ENCODE results near the gene CST3. TPM values are rescaled to one million over a fixed set of nuclear protein-coding genes. Genes with fewer than 3 reads are reported as not detected.
A peak's percentile ranks its signal among the peaks of the same experiment; 100 is the strongest.

CST3 gene
- total and polyA plus RNA-seq, 2 of the 8 experiments (the other 6 are each of a cell fraction or from before 2014, with no cell fraction given) = 53.2 to 184 TPM

GRCh38 chr20:23634985-23635767 is 2.6 kb downstream of the CST3 start:
- H3K14ac ChIP-seq (ENCODE audit: insufficient read length) = no peak overlapping the region
- no peak overlapping the region for H4K5ac ChIP-seq (ENCODE audit: insufficient read length, low read depth, low read length)
- H3K27ac ChIP-seq (ENCODE audit: low read depth, low read length) = no peak overlapping the region
- peaks cover 0 to 9% (median 4%) of the 10 kb centered on the region in 4 experiments; a peak in 4 of 7 replicates for H3K4me1 ChIP-seq (replicated peaks in 1 of 4; ENCODE audit: control insufficient read depth in 3 of 4, insufficient read depth in 4 of 4, low read length in 3 of 4)
- no peak overlapping the region for H2AFZ ChIP-seq (ENCODE audit: low read length)
- H2BK12ac ChIP-seq (ENCODE audit: low read depth, low read length) = peak overlapping the region; percentile 63; the same call in 1 of the 2 replicates
- POLR2A ChIA-PET (ENCODE audit: partially characterized antibody) = no interaction called here
- DNase-seq (ENCODE audit: low read depth in 1 of 2, low spot score in 2 of 2) (no peak), FAIRE-seq (no peak)
- H3K4me2 ChIP-seq (ENCODE audit: insufficient read depth in 1 of 2, low read depth in 2 of 2, low read length in 2 of 2) = no peak overlapping the region; a peak in 1 of 4 replicates
- no peaks in the 10 kb centered on the region for H3K79me1 ChIP-seq (ENCODE audit: low read depth, low read length)
- H3K56ac ChIP-seq (replicated peaks; ENCODE audit: insufficient read length, low read depth, low read length) = no peak overlapping the region
- H3K18ac ChIP-seq (ENCODE audit: extremely low read depth, low read length) = no peak overlapping the region
- CTCF ChIA-PET (ENCODE audit: partially characterized antibody) = interaction anchor here (0.6 to 1.6 kb wide), 3 partner anchors 9 to 100 kb away, joined by 3 read pairs; no protein-coding TSS in a partner anchor
- no peaks in the 10 kb centered on the region; a peak in 1 of 8 replicates for H3K36me3 ChIP-seq (ENCODE audit: control insufficient read depth in 2 of 4, insufficient read depth in 4 of 4, low read length in 3 of 4)
- H3K23ac ChIP-seq (ENCODE audit: insufficient read length) = no peak overlapping the region
- no peaks in the 10 kb centered on the region for H3K9me3 ChIP-seq (ENCODE audit: insufficient read depth in 2 of 2, low read depth in 1 of 2, low read length in 1 of 2)
- no peak overlapping the region for H2BK120ac ChIP-seq (replicated peaks; ENCODE audit: low read depth, low read length)
- H3K27me3 ChIP-seq (replicated peaks in 1 of 4; ENCODE audit: control insufficient read depth in 3 of 4, extremely low read depth in 1 of 4, insufficient read depth in 3 of 4, low read length in 3 of 4) = peaks cover 0 to 5% (median 2%) of the 10 kb centered on the region in 4 experiments; a peak in 3 of 7 replicates
- peaks cover 9% of the 10 kb centered on the region for H3K23me2 ChIP-seq (ENCODE audit: low read depth, low read length)
- no peak overlapping the region for H2BK20ac ChIP-seq (ENCODE audit: low read length)
- H4K8ac ChIP-seq (ENCODE audit: extremely low read depth, insufficient read depth, low read length) = no peak overlapping the region
- 0 out of 2 replicates have a peak overlapping the region, but pooled peaks have one; percentile 3 for H2AK5ac ChIP-seq (ENCODE audit: low read depth, low read length)
- no peak overlapping the region for H3K4me3 ChIP-seq (ENCODE audit: extremely low read depth in 1 of 4, insufficient read depth in 2 of 4, low read depth in 3 of 4, low read length in 4 of 4)
- no peaks in the 10 kb centered on the region for H3K79me2 ChIP-seq (ENCODE audit: control insufficient read depth in 1 of 2, insufficient read depth in 2 of 2, low read length in 2 of 2)
- 83% methylated on average over 12 of the region's 12 CpGs; no CpG with 5 or more reads in 1 of the 2 experiments for WGBS, 2 experiments (ENCODE audit: extremely low coverage in 1 of 2, insufficient coverage in 1 of 2, insufficient read length in 1 of 2, insufficient replicate concordance in 2 of 2, low coverage in 1 of 2, low lambda C conversion rate in 2 of 2, missing lambda C conversion rate in 1 of 2)
- no peak overlapping the region for H4K91ac ChIP-seq (replicated peaks; ENCODE audit: insufficient read length, low read length)
- H3K9ac ChIP-seq (replicated peaks in 1 of 4; ENCODE audit: extremely low read depth in 1 of 4, low read depth in 3 of 4, low read length in 3 of 4) = no peak overlapping the region
- H2BK15ac ChIP-seq (ENCODE audit: low read length) = 0 out of 2 replicates have a peak overlapping the region, but pooled peaks have one; percentile 46
- no peak overlapping the region; the same call in 1 of the 2 replicates for H2BK5ac ChIP-seq (ENCODE audit: low read depth, low read length)
- peaks cover 0 to 8% of the 10 kb centered on the region in 2 experiments for H4K20me1 ChIP-seq (replicated peaks in 1 of 2; ENCODE audit: control insufficient read depth in 1 of 2, insufficient read depth in 2 of 2, low read length in 2 of 2)
- H3K4ac ChIP-seq (replicated peaks; ENCODE audit: insufficient read length, low read depth, low read length) = peak overlapping the region; percentile 54
- no peak for TF ChIP-seq GTF2F1 (IDR thresholded peaks at IDR 0.05; ENCODE audit: borderline replicate concordance, low read depth, low read length)
- TF ChIP-seq POU5F1 (IDR thresholded peaks at IDR 0.05; ENCODE audit: low read depth, low read length) = no peak
- no peak for TF ChIP-seq SRF (IDR thresholded peaks at IDR 0.05; ENCODE audit: low read depth, low read length)
- no peak for TF ChIP-seq NRF1 (IDR thresholded peaks at IDR 0.05; ENCODE audit: low read depth, low read length)
- TF ChIP-seq CTBP2 (IDR thresholded peaks at IDR 0.05; ENCODE audit: borderline replicate concordance, insufficient read depth, insufficient read length, low read length) = no peak
- no peak for TF ChIP-seq CBX8 (IDR thresholded peaks at IDR 0.05; ENCODE audit: borderline replicate concordance, low read depth, low read length)
- TF ChIP-seq CTCF (IDR thresholded peaks at IDR 0.05; ENCODE audit: control extremely low read depth in 1 of 3, insufficient read depth in 1 of 3, low read depth in 1 of 3, low read length in 3 of 3) = no peak
- TF ChIP-seq TCF12 (IDR thresholded peaks at IDR 0.05; ENCODE audit: low read depth, low read length) = no peak

Data from H1 (cell line).